GM23338 (cell line): ENCODE results near the gene P4HA3. TPM values are rescaled to one million over a fixed set of nuclear protein-coding genes. Genes with fewer than 3 reads are reported as not detected.

Experiments used
- ATAC-seq: fragments of 200-7000 bp; cut with Tn5 transposase; 3 replicates; pipeline ENCODE4 v1.9.1; 2020
- DNase-seq: peaks from one replicate; pipeline ENCODE4 v3.0.0-alpha.2; 2015; ENCODE audit warnings: low spot score
- H2AFZ ChIP-seq: fragments of 200-600 bp; sonication (generic); 2 replicates; pipeline ENCODE4 v1.8.0; 2016; ENCODE audit warnings: antibody characterized with exemption, mild to moderate bottlenecking, moderate library complexity
- H3F3A ChIP-seq: fragments of 200-600 bp; sonication (generic); replicated peaks from 2 replicates; pipeline ENCODE4 v1.8.0; 2017; ENCODE audit warnings: antibody characterized with exemption, mixed run types, low read depth
- H3K27ac ChIP-seq: fragments of 200-600 bp; sonication (generic); 2 replicates; pipeline ENCODE4 v1.6.1; 2016; ENCODE audit warnings: low read depth
- H3K27me3 ChIP-seq: fragments of 200-600 bp; sonication (generic); 2 replicates; pipeline ENCODE4 v1.8.0; 2016; ENCODE audit warnings: mild to moderate bottlenecking, mixed run types, moderate library complexity; ENCODE audit not compliant: insufficient read depth
- H3K36me3 ChIP-seq: fragments of 200-600 bp; sonication (generic); 2 replicates; pipeline ENCODE4 v1.8.0; 2016; ENCODE audit warnings: mild to moderate bottlenecking; ENCODE audit not compliant: insufficient read depth
- H3K4me1 ChIP-seq: fragments of 200-600 bp; sonication (generic); 2 replicates; pipeline ENCODE4 v1.8.0; 2016; ENCODE audit warnings: mild to moderate bottlenecking, moderate library complexity; ENCODE audit not compliant: insufficient read depth
- H3K4me2 ChIP-seq: fragments of 200-600 bp; sonication (generic); 2 replicates; pipeline ENCODE4 v1.7.1; 2017; ENCODE audit warnings: mixed run types
- H3K4me3 ChIP-seq: fragments of 200-600 bp; sonication (generic); 2 replicates; pipeline ENCODE4 v1.6.1; 2016; ENCODE audit warnings: mixed run types
- H3K79me2 ChIP-seq: fragments of 200-600 bp; sonication (generic); replicated peaks from 2 replicates; pipeline ENCODE4 v1.8.0; 2017; ENCODE audit warnings: mild to moderate bottlenecking; ENCODE audit not compliant: insufficient read depth
- H3K9me2 ChIP-seq: fragments of 200-600 bp; sonication (generic); 2 replicates; pipeline ENCODE4 v1.8.0; 2017; ENCODE audit not compliant: insufficient read depth
- H4K20me1 ChIP-seq: fragments of 200-600 bp; sonication (generic); replicated peaks from 2 replicates; pipeline ENCODE4 v1.8.0; 2017; ENCODE audit warnings: mild to moderate bottlenecking; ENCODE audit not compliant: insufficient read depth
- H3K27ac Mint-ChIP-seq: 2 replicates; pipeline ENCODE4 v1.8.0; 2020; ENCODE audit warnings: inconsistent platforms, mild to moderate bottlenecking, moderate library complexity, mixed read lengths
- H3K27me3 Mint-ChIP-seq: 3 replicates; pipeline ENCODE4 v1.8.0; 2022; ENCODE audit warnings: low read depth, mild to moderate bottlenecking, moderate library complexity, mixed read lengths, inconsistent platforms; ENCODE audit not compliant: insufficient read depth, poor library complexity
- H3K36me3 Mint-ChIP-seq: 3 replicates; pipeline ENCODE4 v1.8.0; 2021; ENCODE audit warnings: low read depth, mild to moderate bottlenecking, inconsistent platforms, moderate library complexity, mixed read lengths
- H3K4me1 Mint-ChIP-seq: 3 replicates; pipeline ENCODE4 v1.8.0; 2020; ENCODE audit warnings: mild to moderate bottlenecking, inconsistent platforms, mixed read lengths
- H3K4me3 Mint-ChIP-seq: 3 replicates; pipeline ENCODE4 v1.8.0; 2021; ENCODE audit warnings: moderate library complexity, mild to moderate bottlenecking, inconsistent platforms, mixed read lengths
- H3K9me3 Mint-ChIP-seq: 3 replicates; pipeline ENCODE4 v1.8.0; 2020; ENCODE audit warnings: moderate library complexity, mild to moderate bottlenecking, inconsistent platforms, mixed read lengths
- EZH2 ChIP-seq: fragments of 200-600 bp; sonication (generic); IDR thresholded peaks from one replicate; pipeline ENCODE4 v1.8.0; 2017; ENCODE audit warnings: antibody characterized with exemption, mild to moderate bottlenecking, low read depth; ENCODE audit not compliant: unreplicated experiment
- EZH2phosphoT487 ChIP-seq: fragments of 200-600 bp; sonication (generic); IDR thresholded peaks from one replicate; pipeline ENCODE4 v1.8.1; 2018; ENCODE audit warnings: antibody characterized with exemption; ENCODE audit not compliant: unreplicated experiment
- POLR2AphosphoS5 ChIP-seq: IDR thresholded peaks from 2 replicates; pipeline ENCODE4 v1.6.1; 2016; ENCODE audit warnings: antibody characterized with exemption, low read depth
- STAT1 ChIP-seq: IDR thresholded peaks from one replicate; pipeline ENCODE4 v1.6.1; 2016; ENCODE audit warnings: antibody characterized with exemption; ENCODE audit not compliant: unreplicated experiment
- ZNF114 ChIP-seq: fragments of 250-450 bp; sonication (Bioruptor Pico); IDR thresholded peaks from 2 replicates; pipeline ENCODE4 v1.5.0; 2020; ENCODE audit warnings: mild to moderate bottlenecking, moderate library complexity
- ZNF331 ChIP-seq: fragments of 250-450 bp; sonication (Bioruptor Pico); IDR thresholded peaks from 2 replicates; pipeline ENCODE4 v1.5.0; 2020; ENCODE audit warnings: low read depth, mild to moderate bottlenecking, moderate library complexity
- polyA plus RNA-seq: library from polyadenylated mRNA; unstranded; fragments of >200 nt; fragmentation: Nextera tagmentation; extraction: Ambion mirVana; gene quantifications from 2 replicates; pipeline ENCODE4 v1.2.1, GENCODE V29; 2016
- total RNA-seq: library from RNA; depleted of rRNA; stranded (reverse); fragments of >200 nt; shearing (Covaris generic); gene quantifications from 2 replicates; pipeline ENCODE4 v1.2.3, GENCODE V29; 2014
- TF ChIP-seq, protein P1 (sequence below): IDR thresholded peaks from 2 replicates; pipeline ENCODE4 v1.6.1; 2016; ENCODE audit warnings: antibody characterized with exemption
- TF ChIP-seq, protein P2 (sequence below): IDR thresholded peaks from one replicate; pipeline ENCODE4 v1.6.1; 2018; ENCODE audit warnings: antibody characterized with exemption; ENCODE audit not compliant: unreplicated experiment
- TF ChIP-seq, protein P3 (sequence below): fragments of 250-450 bp; sonication (Bioruptor Pico); IDR thresholded peaks from 2 replicates; pipeline ENCODE4 v1.5.0; 2020; ENCODE audit warnings: mild to moderate bottlenecking, moderate library complexity

The P4HA3 gene
- total and polyA plus RNA-seq, 2 experiments from 2014 or later, result 0.08 TPM; not detected in 1

DNA sequence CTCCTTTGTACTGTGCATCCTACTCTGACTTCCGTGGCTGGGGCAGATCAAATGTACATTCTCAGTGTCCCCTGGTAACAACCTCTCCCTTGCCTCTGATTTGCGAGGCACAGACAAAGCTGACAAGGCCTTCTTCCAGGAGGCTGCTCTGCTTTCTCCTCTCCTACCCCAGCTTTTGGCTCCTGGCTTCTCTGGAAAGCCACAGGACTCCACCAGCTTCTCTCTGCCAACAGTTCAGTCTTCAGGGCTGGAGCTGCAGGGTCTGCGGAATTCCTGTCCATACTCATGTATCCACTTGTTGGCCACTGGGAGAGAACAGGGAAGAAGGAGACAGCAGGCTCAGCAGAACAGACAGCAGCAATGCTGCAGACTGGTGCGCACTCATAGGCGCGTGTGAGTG, 44.4 kb downstream of the P4HA3 start:
- H3K27ac ChIP-seq, result no peak overlapping the region
- Mint-ChIP-seq H3K9me3 (no peaks in the 10 kb centered on the region), H3K36me3 (no peaks in the 10 kb centered on the region), H3K4me3 (no peak overlapping the region), H3K27me3 (peaks cover 2% of the 10 kb centered on the region), H3K27ac (no peak overlapping the region), H3K4me1 (no peaks in the 10 kb centered on the region)
- no peak for ATAC-seq
- H3K4me3 ChIP-seq, result no peak overlapping the region
- no peak overlapping the region for H2AFZ ChIP-seq
- H3K9me2 ChIP-seq, result no peaks in the 10 kb centered on the region
- H3K79me2 ChIP-seq, result no peaks in the 10 kb centered on the region
- no peaks in the 10 kb centered on the region for H4K20me1 ChIP-seq
- H3K36me3 ChIP-seq, result no peaks in the 10 kb centered on the region
- H3K4me2 ChIP-seq, result no peak overlapping the region
- DNase-seq, result no peak
- TF ChIP-seq, protein P1, sequence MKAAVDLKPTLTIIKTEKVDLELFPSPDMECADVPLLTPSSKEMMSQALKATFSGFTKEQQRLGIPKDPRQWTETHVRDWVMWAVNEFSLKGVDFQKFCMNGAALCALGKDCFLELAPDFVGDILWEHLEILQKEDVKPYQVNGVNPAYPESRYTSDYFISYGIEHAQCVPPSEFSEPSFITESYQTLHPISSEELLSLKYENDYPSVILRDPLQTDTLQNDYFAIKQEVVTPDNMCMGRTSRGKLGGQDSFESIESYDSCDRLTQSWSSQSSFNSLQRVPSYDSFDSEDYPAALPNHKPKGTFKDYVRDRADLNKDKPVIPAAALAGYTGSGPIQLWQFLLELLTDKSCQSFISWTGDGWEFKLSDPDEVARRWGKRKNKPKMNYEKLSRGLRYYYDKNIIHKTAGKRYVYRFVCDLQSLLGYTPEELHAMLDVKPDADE, result no peak
- TF ChIP-seq, protein P2, sequence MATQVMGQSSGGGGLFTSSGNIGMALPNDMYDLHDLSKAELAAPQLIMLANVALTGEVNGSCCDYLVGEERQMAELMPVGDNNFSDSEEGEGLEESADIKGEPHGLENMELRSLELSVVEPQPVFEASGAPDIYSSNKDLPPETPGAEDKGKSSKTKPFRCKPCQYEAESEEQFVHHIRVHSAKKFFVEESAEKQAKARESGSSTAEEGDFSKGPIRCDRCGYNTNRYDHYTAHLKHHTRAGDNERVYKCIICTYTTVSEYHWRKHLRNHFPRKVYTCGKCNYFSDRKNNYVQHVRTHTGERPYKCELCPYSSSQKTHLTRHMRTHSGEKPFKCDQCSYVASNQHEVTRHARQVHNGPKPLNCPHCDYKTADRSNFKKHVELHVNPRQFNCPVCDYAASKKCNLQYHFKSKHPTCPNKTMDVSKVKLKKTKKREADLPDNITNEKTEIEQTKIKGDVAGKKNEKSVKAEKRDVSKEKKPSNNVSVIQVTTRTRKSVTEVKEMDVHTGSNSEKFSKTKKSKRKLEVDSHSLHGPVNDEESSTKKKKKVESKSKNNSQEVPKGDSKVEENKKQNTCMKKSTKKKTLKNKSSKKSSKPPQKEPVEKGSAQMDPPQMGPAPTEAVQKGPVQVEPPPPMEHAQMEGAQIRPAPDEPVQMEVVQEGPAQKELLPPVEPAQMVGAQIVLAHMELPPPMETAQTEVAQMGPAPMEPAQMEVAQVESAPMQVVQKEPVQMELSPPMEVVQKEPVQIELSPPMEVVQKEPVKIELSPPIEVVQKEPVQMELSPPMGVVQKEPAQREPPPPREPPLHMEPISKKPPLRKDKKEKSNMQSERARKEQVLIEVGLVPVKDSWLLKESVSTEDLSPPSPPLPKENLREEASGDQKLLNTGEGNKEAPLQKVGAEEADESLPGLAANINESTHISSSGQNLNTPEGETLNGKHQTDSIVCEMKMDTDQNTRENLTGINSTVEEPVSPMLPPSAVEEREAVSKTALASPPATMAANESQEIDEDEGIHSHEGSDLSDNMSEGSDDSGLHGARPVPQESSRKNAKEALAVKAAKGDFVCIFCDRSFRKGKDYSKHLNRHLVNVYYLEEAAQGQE, result no peak
- TF ChIP-seq, protein P3, sequence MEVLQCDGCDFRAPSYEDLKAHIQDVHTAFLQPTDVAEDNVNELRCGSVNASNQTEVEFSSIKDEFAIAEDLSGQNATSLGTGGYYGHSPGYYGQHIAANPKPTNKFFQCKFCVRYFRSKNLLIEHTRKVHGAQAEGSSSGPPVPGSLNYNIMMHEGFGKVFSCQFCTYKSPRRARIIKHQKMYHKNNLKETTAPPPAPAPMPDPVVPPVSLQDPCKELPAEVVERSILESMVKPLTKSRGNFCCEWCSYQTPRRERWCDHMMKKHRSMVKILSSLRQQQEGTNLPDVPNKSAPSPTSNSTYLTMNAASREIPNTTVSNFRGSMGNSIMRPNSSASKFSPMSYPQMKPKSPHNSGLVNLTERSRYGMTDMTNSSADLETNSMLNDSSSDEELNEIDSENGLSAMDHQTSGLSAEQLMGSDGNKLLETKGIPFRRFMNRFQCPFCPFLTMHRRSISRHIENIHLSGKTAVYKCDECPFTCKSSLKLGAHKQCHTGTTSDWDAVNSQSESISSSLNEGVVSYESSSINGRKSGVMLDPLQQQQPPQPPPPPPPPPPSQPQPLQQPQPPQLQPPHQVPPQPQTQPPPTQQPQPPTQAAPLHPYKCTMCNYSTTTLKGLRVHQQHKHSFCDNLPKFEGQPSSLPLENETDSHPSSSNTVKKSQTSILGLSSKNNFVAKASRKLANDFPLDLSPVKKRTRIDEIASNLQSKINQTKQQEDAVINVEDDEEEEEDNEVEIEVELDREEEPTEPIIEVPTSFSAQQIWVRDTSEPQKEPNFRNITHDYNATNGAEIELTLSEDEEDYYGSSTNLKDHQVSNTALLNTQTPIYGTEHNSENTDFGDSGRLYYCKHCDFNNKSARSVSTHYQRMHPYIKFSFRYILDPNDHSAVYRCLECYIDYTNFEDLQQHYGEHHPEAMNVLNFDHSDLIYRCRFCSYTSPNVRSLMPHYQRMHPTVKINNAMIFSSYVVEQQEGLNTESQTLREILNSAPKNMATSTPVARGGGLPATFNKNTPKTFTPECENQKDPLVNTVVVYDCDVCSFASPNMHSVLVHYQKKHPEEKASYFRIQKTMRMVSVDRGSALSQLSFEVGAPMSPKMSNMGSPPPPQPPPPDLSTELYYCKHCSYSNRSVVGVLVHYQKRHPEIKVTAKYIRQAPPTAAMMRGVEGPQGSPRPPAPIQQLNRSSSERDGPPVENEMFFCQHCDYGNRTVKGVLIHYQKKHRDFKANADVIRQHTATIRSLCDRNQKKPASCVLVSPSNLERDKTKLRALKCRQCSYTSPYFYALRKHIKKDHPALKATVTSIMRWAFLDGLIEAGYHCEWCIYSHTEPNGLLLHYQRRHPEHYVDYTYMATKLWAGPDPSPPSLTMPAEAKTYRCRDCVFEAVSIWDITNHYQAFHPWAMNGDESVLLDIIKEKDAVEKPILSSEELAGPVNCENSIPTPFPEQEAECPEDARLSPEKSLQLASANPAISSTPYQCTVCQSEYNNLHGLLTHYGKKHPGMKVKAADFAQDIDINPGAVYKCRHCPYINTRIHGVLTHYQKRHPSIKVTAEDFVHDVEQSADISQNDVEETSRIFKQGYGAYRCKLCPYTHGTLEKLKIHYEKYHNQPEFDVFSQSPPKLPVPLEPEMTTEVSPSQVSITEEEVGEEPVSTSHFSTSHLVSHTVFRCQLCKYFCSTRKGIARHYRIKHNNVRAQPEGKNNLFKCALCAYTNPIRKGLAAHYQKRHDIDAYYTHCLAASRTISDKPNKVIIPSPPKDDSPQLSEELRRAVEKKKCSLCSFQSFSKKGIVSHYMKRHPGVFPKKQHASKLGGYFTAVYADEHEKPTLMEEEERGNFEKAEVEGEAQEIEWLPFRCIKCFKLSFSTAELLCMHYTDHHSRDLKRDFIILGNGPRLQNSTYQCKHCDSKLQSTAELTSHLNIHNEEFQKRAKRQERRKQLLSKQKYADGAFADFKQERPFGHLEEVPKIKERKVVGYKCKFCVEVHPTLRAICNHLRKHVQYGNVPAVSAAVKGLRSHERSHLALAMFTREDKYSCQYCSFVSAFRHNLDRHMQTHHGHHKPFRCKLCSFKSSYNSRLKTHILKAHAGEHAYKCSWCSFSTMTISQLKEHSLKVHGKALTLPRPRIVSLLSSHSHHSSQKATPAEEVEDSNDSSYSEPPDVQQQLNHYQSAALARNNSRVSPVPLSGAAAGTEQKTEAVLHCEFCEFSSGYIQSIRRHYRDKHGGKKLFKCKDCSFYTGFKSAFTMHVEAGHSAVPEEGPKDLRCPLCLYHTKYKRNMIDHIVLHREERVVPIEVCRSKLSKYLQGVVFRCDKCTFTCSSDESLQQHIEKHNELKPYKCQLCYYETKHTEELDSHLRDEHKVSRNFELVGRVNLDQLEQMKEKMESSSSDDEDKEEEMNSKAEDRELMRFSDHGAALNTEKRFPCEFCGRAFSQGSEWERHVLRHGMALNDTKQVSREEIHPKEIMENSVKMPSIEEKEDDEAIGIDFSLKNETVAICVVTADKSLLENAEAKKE (CRISPR knock-in tag), result no peak
- TF ChIP-seq STAT1 (no peak), EZH2 (no peak), ZNF331 (CRISPR knock-in tag) (no peak), EZH2phosphoT487 (no peak), ZNF114 (CRISPR knock-in tag) (no peak), POLR2AphosphoS5 (no peak)
- H3K4me1 ChIP-seq, result no peaks in the 10 kb centered on the region
- H3K27me3 ChIP-seq, result no peaks in the 10 kb centered on the region
- H3F3A ChIP-seq, result no peaks in the 10 kb centered on the region
